K562 (cell line): Measurements from ENCODE around the gene PAN2. TPM values are rescaled to one million over a fixed set of nuclear protein-coding genes. Genes with fewer than 3 reads are reported as not detected.

ENCODE experiments used
- GTF2F1 ChIP-seq: IDR thresholded peaks from 2 replicates; pipeline ENCODE4 v1.6.1; 2011; ENCODE audit warnings: low read depth, low read length, improper control_type of control experiment
- LARP7 ChIP-seq: fragments of 450-650 bp; IDR thresholded peaks from 2 replicates; pipeline ENCODE4 v1.6.1; 2016
- MAFF ChIP-seq: IDR thresholded peaks from 2 replicates; pipeline ENCODE4 v1.6.1; 2012; ENCODE audit warnings: low read length, improper control_type of control experiment
- NFYB ChIP-seq: IDR thresholded peaks from 2 replicates; pipeline ENCODE4 v1.6.1; 2011; ENCODE audit warnings: mild to moderate bottlenecking, moderate library complexity; ENCODE audit not compliant: insufficient read length; ENCODE audit errors: extremely low read depth
- YBX1 ChIP-seq: fragments of 450-650 bp; IDR thresholded peaks from 2 replicates; pipeline ENCODE4 v1.7.1; 2016; ENCODE audit warnings: mild to moderate bottlenecking
- ZC3H4 ChIP-seq: sonication (generic); formaldehyde crosslinking; IDR thresholded peaks from 2 replicates; pipeline ENCODE4 v1.9.0; 2021; ENCODE audit warnings: missing genetic modification reagents, borderline replicate concordance
- ZC3H8 ChIP-seq: fragments of 450-650 bp; IDR thresholded peaks from 2 replicates; pipeline ENCODE4 v1.6.1; 2017
- ZNF12 ChIP-seq: sonication (generic); formaldehyde crosslinking; IDR thresholded peaks from 2 replicates; pipeline ENCODE4 v1.4.0; 2020; ENCODE audit warnings: mild to moderate bottlenecking, missing genetic modification reagents
- ZNF133 ChIP-seq: fragments of 250-450 bp; sonication (Bioruptor Pico); IDR thresholded peaks from 2 replicates; pipeline ENCODE4 v1.4.0; 2020; ENCODE audit warnings: mild to moderate bottlenecking
- ZZZ3 ChIP-seq: fragments of 450-650 bp; IDR thresholded peaks from 2 replicates; pipeline ENCODE4 v1.6.1; 2016; ENCODE audit warnings: antibody characterized with exemption, mild to moderate bottlenecking, moderate library complexity
- polyA plus RNA-seq, 8 experiments: library from polyadenylated mRNA; depleted of rRNA in 4 of 8; stranded (reverse) in 5 of 8; unstranded in 3 of 8; fragments of >200 nt; fragmentation: Nextera tagmentation in 2 of 8; fragmentation: Illumina TruSeq in 1 of 8; extraction: Ambion mirVana in 2 of 8; extraction: Trizol in 1 of 8; gene quantifications; 2 replicates each; pipeline versions ENCODE4 v1.2.1 to v1.2.3, GENCODE V29; 2011 to 2014; ENCODE audit warnings: inconsistent platforms in 1 of 8, missing spikeins in 1 of 8
- total RNA-seq, 7 experiments: library from RNA; depleted of rRNA in 6 of 7; stranded (reverse); fragments of >200 nt in 6 of 7; fragmentation: Illumina TruSeq in 2 of 7; extraction: Trizol in 2 of 7; gene quantifications; 2 replicates each; pipeline versions ENCODE4 v1.2.1 to v1.2.3, GENCODE V29; 2011 to 2021; ENCODE audit warnings: low replicate concordance in 1 of 7
- TF ChIP-seq, protein P1 (sequence below): fragments of 200-800 bp; sonication (Bioruptor generic); IDR thresholded peaks from 2 replicates; pipeline ENCODE4 v1.6.1; 2016; ENCODE audit warnings: missing genetic modification characterization, missing compliant biosample characterization
- TF ChIP-seq, protein P2 (sequence below): fragments of 250-450 bp; sonication (Bioruptor Pico); IDR thresholded peaks from 2 replicates; pipeline ENCODE4 v1.4.0; 2020
- TF ChIP-seq, protein P3 (sequence below): IDR thresholded peaks from 2 replicates; pipeline ENCODE4 v1.6.1; 2014; ENCODE audit warnings: antibody characterized with exemption
- TF ChIP-seq, protein P4 (sequence below): fragments of 250-450 bp; sonication (Bioruptor Pico); IDR thresholded peaks from 2 replicates; pipeline ENCODE4 v1.9.0; 2021; ENCODE audit warnings: mild to moderate bottlenecking, inconsistent platforms
- TF ChIP-seq, protein P5 (sequence below): fragments of 250-450 bp; sonication (Bioruptor Pico); IDR thresholded peaks from 2 replicates; pipeline ENCODE4 v1.6.1; 2021; ENCODE audit warnings: mild to moderate bottlenecking

Gene PAN2
- total and polyA plus RNA-seq, 9 of the 15 experiments (the other 6 are each of a cell fraction or from before 2014, with no cell fraction given), result 15.0 to 66.1 (median 25.9) TPM

DNA sequence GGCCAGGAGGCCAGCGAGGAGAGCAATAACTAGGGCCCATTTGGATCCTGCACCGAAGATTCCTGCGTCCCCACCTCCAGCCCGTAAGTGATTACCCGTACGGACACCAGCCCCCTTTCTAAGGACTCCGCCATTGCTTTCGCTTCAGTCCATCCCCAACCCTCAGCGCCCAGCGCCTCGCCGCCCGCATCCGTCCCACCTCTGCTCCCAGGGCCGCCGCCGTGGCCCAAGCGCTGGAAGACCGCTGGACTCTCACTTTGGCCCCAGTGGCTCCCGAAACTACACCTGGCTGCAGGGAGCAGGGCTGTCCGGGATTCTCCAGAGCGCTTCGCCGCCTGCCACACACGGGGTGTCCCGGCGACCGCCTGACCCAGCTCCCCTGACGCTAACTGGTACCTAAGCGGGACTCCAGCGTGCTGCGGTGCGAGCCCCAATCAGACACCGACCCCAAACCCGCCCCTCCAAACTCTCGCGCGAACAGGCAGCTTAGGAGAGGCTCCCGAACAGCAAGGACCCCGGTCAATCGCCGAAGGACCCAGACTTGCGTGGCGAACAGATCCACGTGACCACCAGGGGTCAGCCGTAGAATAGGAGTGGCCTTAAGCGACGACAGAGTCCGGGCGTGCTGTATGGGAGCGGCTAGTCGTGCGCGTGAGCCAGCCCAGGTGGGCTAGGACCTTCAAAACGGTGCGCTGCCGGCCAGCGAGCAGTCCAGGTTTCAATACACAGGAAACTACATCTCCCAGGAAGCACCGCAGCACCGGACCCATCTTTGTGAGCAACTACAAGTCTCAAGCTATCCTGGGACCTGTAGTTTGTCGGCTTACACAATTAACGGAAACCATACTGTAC lies 18.0 kb downstream of the PAN2 start, which contains the start of gene CNPY2 (continued):
- TF ChIP-seq, protein P1, sequence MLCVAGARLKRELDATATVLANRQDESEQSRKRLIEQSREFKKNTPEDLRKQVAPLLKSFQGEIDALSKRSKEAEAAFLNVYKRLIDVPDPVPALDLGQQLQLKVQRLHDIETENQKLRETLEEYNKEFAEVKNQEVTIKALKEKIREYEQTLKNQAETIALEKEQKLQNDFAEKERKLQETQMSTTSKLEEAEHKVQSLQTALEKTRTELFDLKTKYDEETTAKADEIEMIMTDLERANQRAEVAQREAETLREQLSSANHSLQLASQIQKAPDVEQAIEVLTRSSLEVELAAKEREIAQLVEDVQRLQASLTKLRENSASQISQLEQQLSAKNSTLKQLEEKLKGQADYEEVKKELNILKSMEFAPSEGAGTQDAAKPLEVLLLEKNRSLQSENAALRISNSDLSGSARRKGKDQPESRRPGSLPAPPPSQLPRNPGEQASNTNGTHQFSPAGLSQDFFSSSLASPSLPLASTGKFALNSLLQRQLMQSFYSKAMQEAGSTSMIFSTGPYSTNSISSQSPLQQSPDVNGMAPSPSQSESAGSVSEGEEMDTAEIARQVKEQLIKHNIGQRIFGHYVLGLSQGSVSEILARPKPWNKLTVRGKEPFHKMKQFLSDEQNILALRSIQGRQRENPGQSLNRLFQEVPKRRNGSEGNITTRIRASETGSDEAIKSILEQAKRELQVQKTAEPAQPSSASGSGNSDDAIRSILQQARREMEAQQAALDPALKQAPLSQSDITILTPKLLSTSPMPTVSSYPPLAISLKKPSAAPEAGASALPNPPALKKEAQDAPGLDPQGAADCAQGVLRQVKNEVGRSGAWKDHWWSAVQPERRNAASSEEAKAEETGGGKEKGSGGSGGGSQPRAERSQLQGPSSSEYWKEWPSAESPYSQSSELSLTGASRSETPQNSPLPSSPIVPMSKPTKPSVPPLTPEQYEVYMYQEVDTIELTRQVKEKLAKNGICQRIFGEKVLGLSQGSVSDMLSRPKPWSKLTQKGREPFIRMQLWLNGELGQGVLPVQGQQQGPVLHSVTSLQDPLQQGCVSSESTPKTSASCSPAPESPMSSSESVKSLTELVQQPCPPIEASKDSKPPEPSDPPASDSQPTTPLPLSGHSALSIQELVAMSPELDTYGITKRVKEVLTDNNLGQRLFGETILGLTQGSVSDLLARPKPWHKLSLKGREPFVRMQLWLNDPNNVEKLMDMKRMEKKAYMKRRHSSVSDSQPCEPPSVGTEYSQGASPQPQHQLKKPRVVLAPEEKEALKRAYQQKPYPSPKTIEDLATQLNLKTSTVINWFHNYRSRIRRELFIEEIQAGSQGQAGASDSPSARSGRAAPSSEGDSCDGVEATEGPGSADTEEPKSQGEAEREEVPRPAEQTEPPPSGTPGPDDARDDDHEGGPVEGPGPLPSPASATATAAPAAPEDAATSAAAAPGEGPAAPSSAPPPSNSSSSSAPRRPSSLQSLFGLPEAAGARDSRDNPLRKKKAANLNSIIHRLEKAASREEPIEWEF, result no peak
- no peak for TF ChIP-seq MAFF
- TF ChIP-seq, protein P2, sequence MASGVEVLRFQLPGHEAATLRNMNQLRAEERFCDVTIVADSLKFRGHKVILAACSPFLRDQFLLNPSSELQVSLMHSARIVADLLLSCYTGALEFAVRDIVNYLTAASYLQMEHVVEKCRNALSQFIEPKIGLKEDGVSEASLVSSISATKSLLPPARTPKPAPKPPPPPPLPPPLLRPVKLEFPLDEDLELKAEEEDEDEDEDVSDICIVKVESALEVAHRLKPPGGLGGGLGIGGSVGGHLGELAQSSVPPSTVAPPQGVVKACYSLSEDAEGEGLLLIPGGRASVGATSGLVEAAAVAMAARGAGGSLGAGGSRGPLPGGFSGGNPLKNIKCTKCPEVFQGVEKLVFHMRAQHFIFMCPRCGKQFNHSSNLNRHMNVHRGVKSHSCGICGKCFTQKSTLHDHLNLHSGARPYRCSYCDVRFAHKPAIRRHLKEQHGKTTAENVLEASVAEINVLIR (CRISPR knock-in tag), result no peak
- TF ChIP-seq ZC3H4, result no peak
- TF ChIP-seq YBX1, result no peak
- TF ChIP-seq, protein P3, sequence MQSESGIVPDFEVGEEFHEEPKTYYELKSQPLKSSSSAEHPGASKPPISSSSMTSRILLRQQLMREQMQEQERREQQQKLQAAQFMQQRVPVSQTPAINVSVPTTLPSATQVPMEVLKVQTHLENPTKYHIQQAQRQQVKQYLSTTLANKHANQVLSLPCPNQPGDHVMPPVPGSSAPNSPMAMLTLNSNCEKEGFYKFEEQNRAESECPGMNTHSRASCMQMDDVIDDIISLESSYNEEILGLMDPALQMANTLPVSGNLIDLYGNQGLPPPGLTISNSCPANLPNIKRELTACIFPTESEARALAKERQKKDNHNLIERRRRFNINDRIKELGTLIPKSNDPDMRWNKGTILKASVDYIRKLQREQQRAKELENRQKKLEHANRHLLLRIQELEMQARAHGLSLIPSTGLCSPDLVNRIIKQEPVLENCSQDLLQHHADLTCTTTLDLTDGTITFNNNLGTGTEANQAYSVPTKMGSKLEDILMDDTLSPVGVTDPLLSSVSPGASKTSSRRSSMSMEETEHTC, result peak; percentile 72; the same call in 1 of the 2 replicates
- TF ChIP-seq NFYB, result no peak
- TF ChIP-seq, protein P4, sequence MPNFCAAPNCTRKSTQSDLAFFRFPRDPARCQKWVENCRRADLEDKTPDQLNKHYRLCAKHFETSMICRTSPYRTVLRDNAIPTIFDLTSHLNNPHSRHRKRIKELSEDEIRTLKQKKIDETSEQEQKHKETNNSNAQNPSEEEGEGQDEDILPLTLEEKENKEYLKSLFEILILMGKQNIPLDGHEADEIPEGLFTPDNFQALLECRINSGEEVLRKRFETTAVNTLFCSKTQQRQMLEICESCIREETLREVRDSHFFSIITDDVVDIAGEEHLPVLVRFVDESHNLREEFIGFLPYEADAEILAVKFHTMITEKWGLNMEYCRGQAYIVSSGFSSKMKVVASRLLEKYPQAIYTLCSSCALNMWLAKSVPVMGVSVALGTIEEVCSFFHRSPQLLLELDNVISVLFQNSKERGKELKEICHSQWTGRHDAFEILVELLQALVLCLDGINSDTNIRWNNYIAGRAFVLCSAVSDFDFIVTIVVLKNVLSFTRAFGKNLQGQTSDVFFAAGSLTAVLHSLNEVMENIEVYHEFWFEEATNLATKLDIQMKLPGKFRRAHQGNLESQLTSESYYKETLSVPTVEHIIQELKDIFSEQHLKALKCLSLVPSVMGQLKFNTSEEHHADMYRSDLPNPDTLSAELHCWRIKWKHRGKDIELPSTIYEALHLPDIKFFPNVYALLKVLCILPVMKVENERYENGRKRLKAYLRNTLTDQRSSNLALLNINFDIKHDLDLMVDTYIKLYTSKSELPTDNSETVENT (CRISPR knock-in tag), result no peak; the same call in 1 of the 2 replicates
- no peak for TF ChIP-seq ZNF133 (CRISPR knock-in tag)
- TF ChIP-seq ZZZ3, result no peak
- 0 out of 2 replicates have a peak, but pooled peaks have one; percentile 40 for TF ChIP-seq ZC3H8
- TF ChIP-seq, protein P5, sequence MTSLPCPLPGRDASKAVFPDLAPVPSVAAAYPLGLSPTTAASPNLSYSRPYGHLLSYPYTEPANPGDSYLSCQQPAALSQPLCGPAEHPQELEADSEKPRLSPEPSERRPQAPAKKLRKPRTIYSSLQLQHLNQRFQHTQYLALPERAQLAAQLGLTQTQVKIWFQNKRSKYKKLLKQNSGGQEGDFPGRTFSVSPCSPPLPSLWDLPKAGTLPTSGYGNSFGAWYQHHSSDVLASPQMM (CRISPR knock-in tag), result no peak
- TF ChIP-seq ZNF12, result peak; percentile 42; the same call in 1 of the 2 replicates
- TF ChIP-seq LARP7, result no peak
- peak; percentile 25; the same call in 1 of the 2 replicates for TF ChIP-seq GTF2F1
